Stimulated activated CD4-positive, alpha-beta T cell treated with anti-CD3 and anti-CD28 coated beads, Interleukin-2, amount 100 ng/mL, for 48 hours (primary cell): ENCODE results near the gene YIF1B.

ENCODE experiments used
- DNase-seq, 2 donors: peaks; one replicate each; pipeline ENCODE4 v3.0.0-alpha.2; 2020

The YIF1B gene

GRCh38 chr19:38303517-38304351 lies 12.0 kb downstream of the YIF1B start, which contains the start of gene C19orf33:
TSS of gene C19orf33 (plus strand) at chr19:38304251. CDS start at chr19:38304262, 11 bp downstream.
- DNase-seq = no peak

- no peak for DNase-seq
Observed at GRCh38 chr19:38298821-38299680, 16.7 kb downstream of the YIF1B start.

- no peak for DNase-seq
Observed at GRCh38 chr19:38294090-38294489, 21.7 kb downstream of the YIF1B start.

GRCh38 chr19:38293281-38293680 lies 22.5 kb downstream of the YIF1B start:
- no peak for DNase-seq

GRCh38 chr19:38291855-38292254 lies 23.9 kb downstream of the YIF1B start:
- DNase-seq = no peak

GRCh38 chr19:38290631-38291147 lies 25.1 kb downstream of the YIF1B start:
- DNase-seq = no peak

GRCh38 chr19:38289955-38290354 lies 25.8 kb downstream of the YIF1B start:
- no peak for DNase-seq

GRCh38 chr19:38288123-38288855 lies 27.5 kb downstream of the YIF1B start:
- no peak for DNase-seq

- DNase-seq = no peak
Observed at GRCh38 chr19:38287604-38288003, 28.1 kb downstream of the YIF1B start.

- no peak for DNase-seq
Observed at GRCh38 chr19:38285567-38285966, 30.2 kb downstream of the YIF1B start.

GRCh38 chr19:38284422-38284821 lies 31.3 kb downstream of the YIF1B start:
- DNase-seq = no peak

GRCh38 chr19:38283271-38283670 lies 32.5 kb downstream of the YIF1B start:
- no peak for DNase-seq

GRCh38 chr19:38281811-38282566 lies 33.8 kb downstream of the YIF1B start:
- no peak for DNase-seq

- DNase-seq = no peak
Observed at GRCh38 chr19:38280030-38280921, 35.5 kb downstream of the YIF1B start.

GRCh38 chr19:38278751-38279150 lies 37.0 kb downstream of the YIF1B start:
- no peak for DNase-seq

GRCh38 chr19:38277969-38278680 lies 37.6 kb downstream of the YIF1B start:
- no peak for DNase-seq

GRCh38 chr19:38277549-38277948 lies 38.2 kb downstream of the YIF1B start:
- DNase-seq = no peak

GRCh38 chr19:38276942-38277517 lies 38.7 kb downstream of the YIF1B start:
- no peak for DNase-seq

GRCh38 chr19:38274739-38275138 lies 41.0 kb downstream of the YIF1B start:
- no peak for DNase-seq

GRCh38 chr19:38273499-38273898 lies 42.2 kb downstream of the YIF1B start:
- DNase-seq = no peak
